ENCODE data around the gene DENND2D. TPM values are rescaled to one million over a fixed set of nuclear protein-coding genes. Genes with fewer than 3 reads are reported as not detected.

The DENND2D gene
- total and polyA plus RNA-seq, 11 donors, result 0.96 to 23.9 (median 1.3) TPM

DNA sequence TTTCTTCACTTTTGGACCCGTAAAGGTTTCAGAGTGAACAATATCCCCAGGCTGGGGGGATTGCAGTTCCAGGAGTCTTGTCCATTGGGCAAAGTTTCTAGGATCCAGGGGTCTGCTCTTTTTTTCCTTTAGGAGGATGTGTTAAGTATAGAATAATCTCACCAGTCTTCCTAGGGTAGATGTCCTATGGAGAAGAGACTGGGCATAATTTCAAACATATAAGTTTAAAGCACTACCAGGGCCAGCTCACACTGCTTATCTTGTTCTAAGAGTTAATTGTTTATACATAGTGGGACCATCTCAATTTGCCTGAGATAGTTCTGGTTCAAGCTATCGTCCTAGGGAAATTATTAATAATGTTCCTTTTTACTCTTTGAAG, 28.3 kb upstream of the DENND2D start:
- peaks cover 0 to 33% (median 2%) of the 10 kb centered on the region in 12 donors for H3K4me1 ChIP-seq
- ATAC-seq (no peak), DNase-seq (no peak)
- 59 to 73% (median 69%) methylated on average over 2 of the region's 2 CpGs for WGBS, 4 donors
- no peak overlapping the region for H3K4me3 ChIP-seq
- H3K27ac ChIP-seq, result peak overlapping the region in 5 of 12 donors; percentile 17 to 66 (median 53)
- H3K9me3 ChIP-seq, result no peaks in the 10 kb centered on the region
- TF ChIP-seq, protein P1, sequence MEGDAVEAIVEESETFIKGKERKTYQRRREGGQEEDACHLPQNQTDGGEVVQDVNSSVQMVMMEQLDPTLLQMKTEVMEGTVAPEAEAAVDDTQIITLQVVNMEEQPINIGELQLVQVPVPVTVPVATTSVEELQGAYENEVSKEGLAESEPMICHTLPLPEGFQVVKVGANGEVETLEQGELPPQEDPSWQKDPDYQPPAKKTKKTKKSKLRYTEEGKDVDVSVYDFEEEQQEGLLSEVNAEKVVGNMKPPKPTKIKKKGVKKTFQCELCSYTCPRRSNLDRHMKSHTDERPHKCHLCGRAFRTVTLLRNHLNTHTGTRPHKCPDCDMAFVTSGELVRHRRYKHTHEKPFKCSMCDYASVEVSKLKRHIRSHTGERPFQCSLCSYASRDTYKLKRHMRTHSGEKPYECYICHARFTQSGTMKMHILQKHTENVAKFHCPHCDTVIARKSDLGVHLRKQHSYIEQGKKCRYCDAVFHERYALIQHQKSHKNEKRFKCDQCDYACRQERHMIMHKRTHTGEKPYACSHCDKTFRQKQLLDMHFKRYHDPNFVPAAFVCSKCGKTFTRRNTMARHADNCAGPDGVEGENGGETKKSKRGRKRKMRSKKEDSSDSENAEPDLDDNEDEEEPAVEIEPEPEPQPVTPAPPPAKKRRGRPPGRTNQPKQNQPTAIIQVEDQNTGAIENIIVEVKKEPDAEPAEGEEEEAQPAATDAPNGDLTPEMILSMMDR (IDR thresholded peaks at IDR 0.05), result no peak
- H3K27me3 ChIP-seq, result no peaks in the 10 kb centered on the region
- intact Hi-C loops (cut with DNase I), result loop anchor here in 4 of 10 donors (5.0 to 10.0 kb wide), 5 partner anchors 106 to 546 kb away; no protein-coding TSS in a partner anchor
- no peaks in the 10 kb centered on the region for H3K36me3 ChIP-seq

DNA sequence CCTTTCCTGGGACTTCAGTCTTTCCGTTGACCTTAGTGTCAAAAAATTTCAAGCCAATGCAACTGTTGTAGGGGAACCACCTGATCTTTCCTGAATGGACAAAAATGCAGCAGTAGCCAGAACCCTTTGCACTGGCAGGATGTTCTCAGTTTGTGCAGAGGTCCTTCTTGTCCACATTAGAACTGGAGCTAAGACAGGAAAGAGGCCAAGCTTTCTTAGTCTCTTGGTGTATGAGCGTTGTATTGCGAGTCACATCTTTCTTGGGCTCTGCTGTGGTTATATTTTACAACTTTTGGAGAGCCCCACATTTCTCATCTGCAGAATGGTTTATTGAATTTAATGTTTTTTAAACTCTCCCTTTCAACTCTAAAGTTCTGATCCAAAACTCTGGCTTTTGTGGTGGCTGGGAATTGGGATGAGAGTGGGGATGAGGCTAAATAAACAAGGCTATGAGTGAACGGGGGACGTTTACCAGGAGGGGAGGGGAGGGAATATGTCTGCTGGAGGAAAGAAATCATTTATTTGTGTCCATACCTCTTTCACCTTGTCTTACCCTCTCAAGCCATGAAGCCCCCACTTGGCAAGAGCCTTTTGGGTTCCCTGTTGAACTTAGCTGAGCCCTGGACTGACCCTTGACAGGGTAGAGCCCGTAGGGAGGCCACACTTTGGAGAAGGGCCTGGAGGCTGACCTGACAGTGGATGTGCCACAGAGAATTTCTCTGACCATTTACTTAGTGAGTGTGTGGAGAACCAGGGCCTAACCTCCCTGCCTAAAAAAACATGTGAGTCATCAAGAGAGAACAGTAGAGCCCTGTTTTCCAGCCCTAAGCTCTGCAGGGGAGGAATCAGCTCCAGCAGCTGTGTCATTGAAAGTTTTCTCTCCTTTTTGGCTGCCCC, 27.7 kb upstream of the DENND2D start:
- Histone ChIP-seq H3K36me3 (no peaks in the 10 kb centered on the region), H3K27ac (peak overlapping the region in 9 of 12 donors; percentile 6 to 75 (median 50)), H3K27me3 (no peaks in the 10 kb centered on the region), H3K9me3 (no peaks in the 10 kb centered on the region), H3K4me3 (no peak overlapping the region), H3K4me1 (peaks cover 0 to 37% (median 2%) of the 10 kb centered on the region in 12 donors)
- DNase-seq, result peak in 4 of 5 donors; percentile 26 to 54 (median 38)
- TF ChIP-seq, protein P1 (IDR thresholded peaks at IDR 0.05), result no peak
- TF ChIP-seq POLR2A (IDR thresholded peaks at IDR 0.05), result no peak
- ATAC-seq, result peak; percentile 82 to 98 (median 95)
- intact Hi-C loops (cut with DNase I), result loop anchor here in 4 of 10 donors (5.0 to 10.0 kb wide), 5 partner anchors 107 to 547 kb away; no protein-coding TSS in a partner anchor
- 68 to 82% (median 73%) methylated on average over 6 of the region's 6 CpGs for WGBS, 4 donors

- intact Hi-C loops (cut with DNase I), result loop anchor here in 4 of 10 donors (5.0 to 10.0 kb wide), 5 partner anchors 107 to 547 kb away; no protein-coding TSS in a partner anchor
- no peak within 1 kb of the TSS for H3K4me3 ChIP-seq
- TF ChIP-seq POLR2A (IDR thresholded peaks at IDR 0.05), result no peak
- TF ChIP-seq, protein P1 (IDR thresholded peaks at IDR 0.05), result no peak
- H3K36me3 ChIP-seq, result no peaks in the 10 kb centered on the region
- peak within 1 kb of the TSS in 9 of 12 donors; percentile 6 to 75 (median 50) for H3K27ac ChIP-seq
- no peak for ATAC-seq
- no peaks in the 10 kb centered on the region for H3K9me3 ChIP-seq
- peaks cover 0 to 44% (median 2%) of the 10 kb centered on the region in 12 donors for H3K4me1 ChIP-seq
- no peaks in the 10 kb centered on the region for H3K27me3 ChIP-seq
- DNase-seq, result no peak
- WGBS, 4 donors, result 67 to 86% (median 79%) methylated on average over 3 of the region's 3 CpGs
Observed at GRCh38 chr1:111227434-111227833, 27.0 kb upstream of the DENND2D start, which contains the start of gene CHI3L2. Gene CHI3L2 (plus strand): TSS chr1:111227713. CDS start chr1:111227730, 17 bp downstream.
